Right atrium auricular region (tissue), 2 donors: ENCODE results near the gene GNG10. TPM values are rescaled to one million over a fixed set of nuclear protein-coding genes. Genes with fewer than 3 reads are reported as not detected.
"Not testable (repeated sequence)": the region's sequence is repeated elsewhere in the genome, so short reads cannot be mapped to it uniquely, and the experiment has no call there.

Source experiments
- DNase-seq: peaks from one replicate; pipeline ENCODE4 v3.0.0-alpha.2; 2019; ENCODE audit warnings: low spot score
- H3K27ac ChIP-seq, 2 donors: fragments of 200-600 bp; sonication (generic); 1 replicate in 1 of 2; 2 replicates in 1 of 2; pipeline ENCODE4 v1.5.1; 2016 to 2019
- H3K27me3 ChIP-seq, 2 donors: fragments of 200-600 bp; sonication (generic); one replicate each; pipeline versions ENCODE4 v1.5.1 to v1.6.0; 2017 to 2019
- H3K36me3 ChIP-seq: fragments of 200-600 bp; sonication (generic); one replicate; pipeline ENCODE4 v1.5.1; 2016
- H3K4me1 ChIP-seq, 2 donors: fragments of 200-600 bp; sonication (generic); one replicate each; pipeline versions ENCODE4 v1.5.1 to v1.6.0; 2017 to 2019
- H3K4me3 ChIP-seq, 2 donors: fragments of 200-600 bp; sonication (generic); 1 replicate in 1 of 2; 2 replicates in 1 of 2; pipeline ENCODE4 v1.5.1; 2017 to 2019; ENCODE audit warnings: mild to moderate bottlenecking in 1 of 2, moderate library complexity in 1 of 2
- H3K9me3 ChIP-seq, 2 donors: fragments of 200-600 bp; sonication (generic); one replicate each; pipeline ENCODE4 v1.5.1; 2019
- CTCF ChIP-seq, 2 donors: fragments of 200-600 bp; sonication (generic); IDR thresholded peaks; one replicate each; pipeline ENCODE4 v1.5.1; 2019; ENCODE audit warnings: antibody characterized with exemption in 2 of 2
- total RNA-seq, 2 donors: library from RNA; depleted of rRNA; stranded (reverse); fragments of >200 nt; gene quantifications; one replicate each; pipeline ENCODE4 v1.1.0, GENCODE V29; 2016

The GNG10 gene
- total RNA-seq, 2 donors from 2014 or later: 44.5 to 45.1 TPM

- TF ChIP-seq CTCF (IDR thresholded peaks at IDR 0.05): no peak
- peaks cover 29% of the 10 kb centered on the region for H3K36me3 ChIP-seq
- no peak overlapping the region for H3K4me3 ChIP-seq
Measured at GRCh38 chr9:111668026-111668573, 6.7 kb downstream of the GNG10 start.

GRCh38 chr9:111668601-111669000 lies 7.2 kb downstream of the GNG10 start:
- not testable (repeated sequence) for H3K27me3 ChIP-seq, H3K4me3 ChIP-seq, H3K27ac ChIP-seq, H3K4me1 ChIP-seq, DNase-seq, H3K9me3 ChIP-seq
- peaks cover 29% of the 10 kb centered on the region for H3K36me3 ChIP-seq

More at GRCh38 chr9:111668026-111668573, 6.7 kb downstream of the GNG10 start:
- DNase-seq: no peak
- H3K9me3 ChIP-seq: no peaks in the 10 kb centered on the region
- H3K27me3 ChIP-seq: no peaks in the 10 kb centered on the region
- no peak overlapping the region for H3K27ac ChIP-seq
- peaks cover 0 to 5% of the 10 kb centered on the region in 2 donors for H3K4me1 ChIP-seq

- Histone ChIP-seq H3K4me3 (no peak overlapping the region), H3K9me3 (no peaks in the 10 kb centered on the region), H3K4me1 (no peaks in the 10 kb centered on the region), H3K27ac (no peak overlapping the region), H3K36me3 (peaks cover 9% of the 10 kb centered on the region), H3K27me3 (no peaks in the 10 kb centered on the region)
- TF ChIP-seq CTCF (IDR thresholded peaks at IDR 0.05): no peak
- no peak for DNase-seq
Measured at GRCh38 chr9:111674319-111674718, 12.9 kb downstream of the GNG10 start.

GRCh38 chr9:111676116-111676515 lies 14.7 kb downstream of the GNG10 start:
- Histone ChIP-seq H3K4me1 (no peaks in the 10 kb centered on the region), H3K27me3 (no peaks in the 10 kb centered on the region), H3K4me3 (no peak overlapping the region), H3K9me3 (no peaks in the 10 kb centered on the region), H3K36me3 (peaks cover 5% of the 10 kb centered on the region), H3K27ac (no peak overlapping the region)
- DNase-seq: no peak
- TF ChIP-seq CTCF (IDR thresholded peaks at IDR 0.05): no peak

- H3K27ac ChIP-seq: no peak overlapping the region
- no peaks in the 10 kb centered on the region for H3K4me1 ChIP-seq
- H3K27me3 ChIP-seq: no peaks in the 10 kb centered on the region
- H3K4me3 ChIP-seq: no peak overlapping the region
- no peak for TF ChIP-seq CTCF (IDR thresholded peaks at IDR 0.05)
- DNase-seq: no peak
- H3K36me3 ChIP-seq: peaks cover 4% of the 10 kb centered on the region
- no peaks in the 10 kb centered on the region for H3K9me3 ChIP-seq
Measured at GRCh38 chr9:111678293-111678692, 16.9 kb downstream of the GNG10 start.

- H3K4me3 ChIP-seq: no peak overlapping the region
- H3K36me3 ChIP-seq: peaks cover 4% of the 10 kb centered on the region
- H3K27ac ChIP-seq: no peak overlapping the region
- TF ChIP-seq CTCF (IDR thresholded peaks at IDR 0.05): no peak
- DNase-seq: no peak
- no peaks in the 10 kb centered on the region for H3K27me3 ChIP-seq
- H3K9me3 ChIP-seq: no peaks in the 10 kb centered on the region
- no peaks in the 10 kb centered on the region for H3K4me1 ChIP-seq
Measured at GRCh38 chr9:111679199-111679598, 17.8 kb downstream of the GNG10 start.
